Inferior parietal cortex (tissue), 1 donor: ENCODE data around the gene MTCH2.
"Not testable (repeated sequence)": the region's sequence is repeated elsewhere in the genome, so short reads cannot be mapped to it uniquely, and the experiment has no call there.

Source experiments
- DNase-seq: peaks from one replicate; pipeline ENCODE4 v3.0.0-alpha.2; 2016; ENCODE audit errors: extremely low spot score

Gene MTCH2

DNA sequence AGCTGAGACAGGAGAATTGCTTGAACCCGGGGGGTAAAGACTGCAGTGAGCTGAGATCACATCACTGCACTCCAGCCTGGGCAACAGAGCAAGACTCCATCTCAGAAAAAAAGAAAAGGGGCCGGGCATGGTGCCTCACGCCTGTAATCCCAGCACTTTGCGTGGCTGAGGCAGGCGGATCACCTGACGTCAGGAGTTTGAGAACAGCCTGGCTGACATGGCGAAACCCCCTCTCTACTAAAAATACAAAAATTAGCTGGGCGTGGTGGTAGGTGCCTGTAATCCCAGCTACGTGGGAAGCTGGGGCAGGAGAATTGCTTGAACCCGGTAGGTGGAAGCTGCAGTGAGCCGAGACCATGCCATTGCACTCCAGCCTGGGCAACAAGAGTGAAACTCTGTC, 6.0 kb downstream of the MTCH2 start:
- not testable (repeated sequence) for DNase-seq

DNA sequence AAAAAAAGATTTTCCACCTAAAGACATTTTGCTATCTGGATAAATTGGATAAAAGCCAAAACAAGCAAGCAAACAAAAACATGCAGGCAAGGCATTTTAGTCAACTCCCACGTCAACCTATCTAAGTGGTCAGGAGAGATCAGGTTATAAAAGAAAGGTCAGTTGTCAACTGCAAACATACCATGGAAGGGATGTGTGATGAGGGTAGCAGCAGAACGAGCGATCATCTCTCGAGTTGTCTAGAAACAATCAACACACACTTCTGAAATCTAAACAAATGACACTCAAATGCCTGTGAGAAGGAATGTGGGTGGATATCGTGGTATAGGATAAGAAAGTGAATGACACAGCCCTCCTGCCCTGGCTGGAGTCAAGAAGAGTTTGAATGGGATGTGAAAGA, 10.9 kb downstream of the MTCH2 start:
- DNase-seq = no peak

DNA sequence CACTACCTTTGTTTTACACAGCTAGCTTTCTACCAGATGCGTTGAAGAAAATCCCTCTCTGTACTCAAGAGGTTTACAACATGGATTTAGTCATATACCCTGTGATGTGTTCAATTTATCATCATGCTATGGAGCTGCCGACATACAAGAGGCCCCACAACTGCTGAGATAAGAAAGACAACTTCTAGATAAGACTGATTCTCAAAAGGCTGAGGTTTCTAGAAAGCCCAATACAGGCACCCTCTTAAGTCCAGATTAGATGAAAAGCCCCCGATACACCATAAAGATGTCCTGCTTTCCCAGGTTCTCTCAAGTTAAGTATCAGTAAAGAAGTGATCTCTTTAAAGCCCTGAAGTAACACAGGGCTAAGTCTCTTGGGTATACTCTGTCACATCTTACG, 14.3 kb downstream of the MTCH2 start:
- no peak for DNase-seq

DNA sequence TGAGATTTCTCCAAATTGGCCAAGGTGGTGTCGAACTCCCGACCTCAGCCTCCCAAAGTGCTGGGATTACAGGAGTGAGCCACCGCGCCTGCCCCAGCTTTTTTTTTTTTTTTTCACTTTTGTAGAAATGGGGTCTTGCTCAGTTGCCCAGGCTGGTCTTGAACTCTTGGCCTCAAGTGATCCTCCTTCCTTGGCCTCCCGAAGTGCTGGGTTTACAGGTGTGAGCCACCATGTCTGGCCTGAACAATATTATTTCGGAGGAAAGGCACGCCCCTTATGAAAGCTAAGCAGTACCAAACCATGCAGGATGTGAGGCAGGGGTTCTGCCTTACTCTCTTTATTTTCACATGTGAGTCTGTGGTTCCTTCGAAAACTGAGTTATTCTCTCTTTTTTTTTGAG, 16.1 kb downstream of the MTCH2 start:
- no peak for DNase-seq

DNA sequence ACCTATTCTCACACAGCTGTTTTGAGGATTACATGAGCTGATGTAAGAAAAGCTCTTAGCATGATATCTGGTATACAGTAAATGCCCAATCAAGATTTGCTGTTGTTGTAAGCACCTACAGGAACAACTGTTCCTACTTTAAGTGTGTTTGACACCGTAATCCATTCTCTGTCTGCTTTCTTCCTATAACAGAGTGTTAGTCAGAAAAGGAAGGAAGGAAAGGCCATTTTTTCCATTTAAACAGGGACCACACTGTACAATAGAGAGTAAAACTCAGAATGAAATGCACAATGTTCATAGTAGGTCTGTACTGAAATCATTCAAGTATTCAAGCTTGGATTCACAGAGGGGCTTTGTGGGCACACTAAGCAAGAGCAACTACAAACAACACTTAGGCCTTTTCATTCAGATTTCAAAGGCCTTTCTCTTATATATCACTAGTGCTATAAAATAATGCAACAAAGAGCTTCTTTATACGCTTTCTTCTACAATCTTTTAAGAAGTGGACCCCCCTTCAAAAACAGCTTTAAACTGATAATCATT, 21.5 kb downstream of the MTCH2 start:
- no peak for DNase-seq

DNA sequence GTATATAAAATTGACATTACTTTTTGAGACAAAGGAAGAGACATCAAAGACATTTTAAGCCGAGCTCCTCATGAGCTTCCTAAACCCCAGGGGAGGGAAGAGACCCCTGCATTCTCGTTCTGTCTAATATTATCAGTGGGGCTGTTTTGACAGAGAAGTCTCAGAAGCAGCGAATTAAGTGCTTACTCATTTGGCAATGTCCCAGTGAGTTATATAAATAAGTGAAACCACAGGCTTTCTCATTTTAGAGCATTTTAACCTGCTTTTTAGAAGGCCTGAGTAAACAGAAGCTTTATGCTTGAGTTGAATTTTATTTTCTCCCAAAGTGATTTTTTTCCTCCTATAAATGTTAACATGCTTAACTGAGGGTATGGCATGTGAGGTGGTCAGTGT, 24.9 kb downstream of the MTCH2 start:
- no peak for DNase-seq

DNA sequence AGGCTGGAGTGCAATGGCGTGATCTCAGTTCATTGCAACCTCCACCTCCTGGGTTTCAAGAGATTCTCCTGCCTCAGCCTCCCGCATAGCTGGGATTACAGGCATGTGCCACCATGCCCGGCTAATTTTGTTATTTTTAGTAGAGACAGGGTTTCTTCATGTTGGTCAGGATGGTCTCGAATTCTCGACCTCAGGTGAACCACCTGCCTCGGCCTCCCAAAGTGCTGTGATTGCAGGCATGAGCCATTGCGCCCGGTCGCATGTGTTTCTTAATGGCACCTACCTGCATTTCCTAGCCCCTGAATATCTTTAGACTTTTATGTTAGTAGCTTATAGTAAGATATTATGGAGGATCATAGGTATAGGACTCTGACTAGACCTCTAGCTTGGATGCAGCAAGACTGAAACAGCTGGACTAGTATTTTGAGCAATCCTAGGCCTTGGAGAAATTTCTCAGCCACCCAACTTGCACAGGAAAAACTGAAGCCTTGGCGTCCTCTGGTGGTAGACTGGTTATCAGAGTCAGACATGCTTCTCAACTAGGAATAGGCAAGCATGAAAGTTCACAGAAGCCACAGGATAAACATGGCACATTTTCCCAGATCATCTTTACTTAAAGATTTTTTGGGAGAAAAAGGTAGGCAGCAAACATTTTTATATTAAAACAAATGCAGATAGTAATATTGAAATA, 25.5 kb downstream of the MTCH2 start:
- peak; percentile 81 for DNase-seq

DNA sequence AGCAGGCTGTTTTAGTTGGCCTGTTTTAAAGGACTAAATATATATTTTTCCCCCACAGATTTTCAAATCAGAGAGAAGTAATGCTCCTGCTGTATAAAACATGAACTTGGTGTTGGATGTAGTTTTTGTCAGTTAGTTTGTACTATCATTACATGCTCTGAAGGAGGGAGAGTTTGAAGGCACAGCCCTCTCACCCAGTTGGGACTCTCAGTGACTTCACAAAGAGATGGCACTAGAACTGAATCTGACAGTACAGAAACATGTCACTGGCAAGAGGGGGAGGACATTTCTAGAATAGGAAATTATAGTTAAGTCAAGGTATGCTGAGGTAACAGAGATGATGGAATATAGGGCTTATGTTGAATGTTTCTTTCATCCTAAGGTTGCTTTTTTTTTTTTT, 27.1 kb downstream of the MTCH2 start:
- no peak for DNase-seq

DNA sequence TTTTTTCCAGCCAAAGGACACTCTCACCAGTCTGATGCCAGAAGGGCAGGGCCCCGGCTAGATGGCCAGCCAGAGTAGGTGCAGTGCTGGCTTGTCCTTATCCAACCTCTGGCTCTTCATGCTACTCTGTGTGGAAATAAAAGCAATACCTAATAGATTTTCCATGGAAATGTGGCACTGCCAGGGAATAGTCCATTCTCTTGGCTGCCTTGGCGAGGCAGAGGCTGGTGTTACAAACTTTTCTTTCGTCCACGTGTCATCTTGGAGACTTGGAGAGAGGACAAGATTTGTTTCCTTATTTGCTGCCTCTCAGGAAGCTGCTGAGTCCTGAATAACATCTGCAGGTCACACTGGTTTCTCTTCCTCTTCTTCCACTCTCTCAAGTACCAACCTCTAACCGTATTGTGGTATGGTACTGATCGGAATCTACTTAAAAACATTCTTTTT, 31.0 kb downstream of the MTCH2 start:
- no peak for DNase-seq

DNA sequence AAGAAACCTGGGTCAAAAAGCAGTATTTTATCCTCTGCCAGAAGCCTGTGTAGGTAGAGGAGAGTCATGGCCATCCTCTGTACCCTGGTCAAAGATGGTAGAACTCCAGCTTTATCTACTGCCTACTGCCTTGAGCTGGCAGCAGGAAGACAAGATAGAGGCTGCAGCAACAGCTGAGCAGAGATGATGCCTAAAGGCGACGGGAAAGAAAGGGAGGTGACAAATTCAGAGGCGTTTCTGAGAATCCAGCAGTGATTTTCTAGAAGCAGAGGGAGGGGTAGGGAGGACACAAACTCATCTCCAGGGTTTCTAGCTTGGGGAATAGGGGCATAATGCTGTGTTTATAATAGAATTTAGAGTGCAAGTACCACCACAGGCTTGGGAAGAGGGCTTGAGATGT, 32.7 kb downstream of the MTCH2 start:
- no peak for DNase-seq

DNA sequence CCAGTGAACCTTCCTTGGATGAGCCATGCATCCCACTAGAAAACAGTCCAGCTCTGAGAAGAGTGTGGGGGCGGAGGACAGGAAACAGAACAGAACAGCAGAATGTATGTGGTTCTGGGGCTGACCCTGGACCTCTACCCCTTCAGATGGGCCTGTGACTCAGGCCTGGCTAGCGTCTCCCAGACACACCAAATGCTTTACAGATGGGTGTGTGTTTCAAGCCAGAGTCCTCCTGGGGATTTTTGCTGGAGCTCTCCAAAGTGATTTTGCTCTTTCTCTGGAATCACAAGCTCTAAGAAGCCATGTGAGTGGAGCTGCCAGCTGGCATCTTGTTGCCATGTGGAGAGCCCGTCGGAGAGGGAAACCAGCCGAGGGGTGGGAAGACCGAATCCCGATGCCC, 35.0 kb downstream of the MTCH2 start:
- DNase-seq = no peak

DNA sequence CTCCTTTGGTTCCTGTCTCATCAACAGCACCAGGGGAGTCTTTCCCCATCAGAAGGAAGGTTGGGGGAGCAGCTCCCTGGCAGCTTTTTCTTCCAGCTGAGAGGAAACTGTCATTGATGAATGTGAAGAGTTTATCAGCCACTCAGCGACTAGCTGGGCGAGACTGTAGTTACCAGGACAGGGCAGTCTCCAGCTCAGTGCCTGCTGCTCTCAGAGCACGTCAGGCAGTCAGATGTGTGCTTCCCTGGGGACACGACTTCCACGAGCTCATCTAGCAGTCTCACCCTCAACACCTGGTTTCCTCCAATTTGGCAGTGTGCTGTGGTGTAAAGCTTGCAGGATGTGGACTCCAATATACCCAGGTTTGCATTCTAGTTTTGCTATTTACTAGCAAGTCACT, 35.6 kb downstream of the MTCH2 start:
- no peak for DNase-seq

DNA sequence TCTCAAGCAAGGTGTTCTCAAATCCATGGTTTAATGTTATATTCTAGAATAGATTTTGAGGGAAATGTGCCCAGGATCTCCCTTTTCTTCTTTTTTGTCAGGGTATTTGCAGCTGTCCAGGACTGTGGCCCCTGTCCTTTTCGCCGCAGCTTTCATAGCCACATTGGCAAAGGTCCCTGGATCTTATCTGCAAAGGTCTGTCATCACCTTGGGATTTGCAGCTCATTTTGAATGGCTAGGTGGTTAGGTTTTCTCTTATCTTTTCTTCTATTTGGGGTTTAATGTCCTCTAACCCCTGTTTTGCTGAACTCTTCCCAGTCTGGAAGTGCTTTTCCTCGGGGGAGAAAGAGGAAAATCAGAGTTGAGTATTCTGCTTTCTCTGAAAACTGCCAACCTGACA, 36.4 kb downstream of the MTCH2 start:
- DNase-seq = no peak

DNA sequence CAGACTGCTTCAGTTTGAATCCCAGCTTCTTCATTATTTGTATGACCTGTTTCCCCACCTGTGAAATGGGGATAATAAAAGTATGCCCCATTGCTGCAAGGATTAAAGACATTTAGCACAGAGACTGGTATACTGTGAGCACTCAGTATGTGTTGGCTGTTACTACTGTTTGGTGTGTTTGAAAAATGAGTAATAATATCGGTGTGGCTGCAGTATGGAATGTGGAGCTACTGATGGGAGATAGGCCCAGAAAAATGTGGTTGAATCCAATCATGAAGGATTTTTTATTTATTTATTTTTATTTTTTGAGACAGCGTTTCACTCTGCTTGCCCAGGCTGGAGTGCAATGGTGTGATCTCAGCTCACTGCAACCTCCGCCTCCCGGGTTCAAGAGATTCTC, 39.1 kb downstream of the MTCH2 start:
- DNase-seq = no peak

DNA sequence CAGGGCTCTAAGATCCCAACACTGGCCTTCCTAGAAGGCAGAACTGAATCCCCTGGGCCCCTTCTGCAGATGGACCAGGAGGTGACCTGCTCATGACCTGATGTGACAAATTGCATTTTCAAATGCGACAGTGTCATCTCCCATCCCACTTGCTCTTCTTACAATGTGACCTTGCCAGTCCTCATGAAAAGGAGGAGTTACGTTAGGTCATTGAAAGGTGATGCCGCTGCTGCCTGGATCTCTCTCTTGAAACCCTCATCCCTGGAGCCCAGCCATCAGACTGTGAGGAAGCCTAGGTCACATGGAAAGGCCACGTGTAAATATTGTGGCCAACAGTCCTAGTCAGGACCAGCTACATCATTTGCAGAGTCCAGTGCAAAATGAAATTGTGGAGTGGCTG, 42.5 kb downstream of the MTCH2 start:
- no peak for DNase-seq

DNA sequence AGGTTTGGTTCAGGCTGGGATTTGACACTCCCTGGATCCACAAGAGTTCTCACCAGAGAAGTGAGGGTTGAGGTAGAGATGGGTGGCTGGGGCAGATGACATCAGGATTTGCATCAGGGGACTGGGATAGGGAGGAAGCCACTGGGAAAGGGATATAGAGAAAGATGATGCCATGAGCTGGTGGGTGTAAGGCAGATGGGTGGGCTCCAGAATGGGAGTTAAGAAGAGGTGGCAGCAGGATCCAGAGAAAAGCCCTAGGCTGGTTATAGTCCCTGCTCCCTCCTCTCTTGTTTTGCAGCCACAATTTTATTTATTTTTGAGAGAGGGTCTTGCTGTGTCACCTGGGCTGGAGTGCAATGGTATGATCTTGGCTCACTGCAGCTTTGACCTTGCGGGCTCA, 46.4 kb downstream of the MTCH2 start:
- DNase-seq = no peak

DNA sequence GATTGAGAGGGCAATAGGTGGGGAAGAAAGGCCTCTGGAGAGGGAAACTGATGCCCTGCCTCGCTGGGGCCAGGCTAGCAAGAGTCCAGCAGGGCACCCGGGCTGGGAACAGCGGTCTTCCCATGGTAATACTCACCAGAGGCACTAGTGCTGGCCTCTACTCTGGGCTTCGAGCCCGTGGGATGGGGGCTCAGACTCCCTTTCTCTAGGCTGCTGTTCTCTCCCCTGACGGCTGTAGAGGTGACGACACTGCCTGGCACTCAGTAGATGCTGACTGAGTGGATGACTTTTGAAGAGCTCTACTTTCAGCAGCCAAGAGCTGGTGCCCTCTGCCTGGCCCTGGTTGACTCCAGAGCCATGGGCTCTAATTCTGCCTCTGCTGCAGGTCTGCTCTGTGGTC, 47.3 kb downstream of the MTCH2 start:
- no peak for DNase-seq

DNA sequence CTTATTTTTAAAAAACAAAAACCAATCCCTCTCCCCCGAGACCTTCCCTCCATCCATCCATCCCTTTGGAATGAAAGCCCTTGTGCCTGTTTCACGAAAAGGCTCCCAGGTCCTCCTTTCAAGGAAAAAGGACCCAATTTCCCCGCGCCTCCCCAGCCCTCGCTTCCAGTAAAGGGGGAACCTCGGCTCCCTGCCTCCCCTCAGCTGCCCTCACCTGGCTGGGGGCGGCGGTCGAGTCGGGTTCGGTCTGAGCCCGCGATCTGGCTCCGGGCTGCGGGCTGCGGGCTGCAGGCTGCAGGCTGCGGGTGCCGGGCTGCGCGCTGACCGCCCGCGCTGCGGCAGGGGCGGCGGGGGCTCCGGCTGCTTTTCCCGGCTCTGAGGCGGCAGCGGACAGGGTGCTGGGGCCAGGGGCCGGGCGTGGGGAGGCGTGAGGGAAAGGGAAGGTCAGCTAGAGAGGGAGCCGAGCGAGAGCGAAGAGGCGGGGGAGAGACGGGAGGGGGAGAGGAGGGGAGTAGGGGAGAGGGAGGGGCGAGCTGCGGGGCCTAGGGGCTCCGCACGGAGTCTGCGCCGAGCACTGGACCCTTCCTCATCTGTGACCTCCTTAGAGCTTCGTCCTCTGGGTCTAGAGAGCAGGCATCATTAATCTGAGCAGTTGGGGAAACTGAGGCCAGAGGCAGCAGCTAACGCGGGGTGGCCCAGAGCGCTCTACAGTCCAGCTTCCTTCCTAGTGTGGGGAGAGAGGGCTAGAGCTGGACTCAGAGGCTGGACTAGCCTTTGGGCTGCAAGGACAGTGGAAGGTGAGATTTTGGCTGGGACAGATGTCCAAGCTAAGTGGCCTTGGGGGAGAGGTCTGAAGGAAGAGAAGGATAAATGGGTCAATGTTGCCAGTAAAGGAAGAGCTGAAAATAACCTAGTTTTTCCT, 48.2 kb downstream of the MTCH2 start, which contains the start of gene C1QTNF4:
Gene C1QTNF4, minus strand, starts transcription at position 478 of the 922 bp plus-strand sequence. CDS start 3,601 bp downstream, outside the sequence.
- DNase-seq = no peak

DNA sequence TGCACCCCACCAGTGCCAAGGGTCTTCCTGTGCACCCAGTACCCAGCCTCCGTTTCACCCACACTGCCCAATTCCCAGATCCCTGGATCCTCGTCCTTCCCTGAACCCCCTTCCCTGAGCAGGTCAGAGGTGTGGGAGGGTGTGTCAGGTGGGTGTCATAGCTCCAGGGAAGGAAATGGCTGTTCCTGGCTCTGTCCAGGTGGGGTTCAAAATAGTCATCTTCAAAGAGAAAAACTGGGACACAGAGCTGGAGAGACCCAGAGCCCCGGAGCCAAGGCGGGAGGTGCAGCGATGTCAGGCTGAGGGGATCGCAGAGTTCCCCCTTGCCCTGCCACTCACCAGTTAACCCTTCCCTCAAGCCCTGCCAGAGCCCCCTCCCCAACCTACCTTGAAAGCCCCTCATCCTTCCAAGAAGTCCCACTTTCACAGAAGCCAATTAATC, 48.8 kb downstream of the MTCH2 start:
- DNase-seq = peak; percentile 7

DNA sequence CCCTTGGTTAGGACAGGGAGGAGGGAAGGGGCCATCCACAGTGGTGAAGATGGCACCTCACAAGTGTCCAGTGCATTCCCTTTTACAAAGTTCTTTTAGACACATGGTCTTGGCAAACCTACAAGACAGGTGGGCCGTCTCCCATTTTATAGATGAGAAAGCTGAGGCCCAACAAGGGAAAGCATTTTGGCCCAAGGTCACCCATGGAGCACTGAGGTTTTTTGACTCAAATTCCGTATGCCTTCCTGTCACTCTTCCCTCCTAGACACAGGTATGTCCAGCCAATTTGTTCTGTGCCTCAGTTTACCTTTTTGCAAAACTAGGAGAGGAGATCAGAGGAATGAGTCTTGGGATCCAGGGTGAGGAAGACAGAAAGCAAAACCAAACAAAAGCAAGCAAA, 49.4 kb downstream of the MTCH2 start:
- DNase-seq = peak; percentile 5

DNA sequence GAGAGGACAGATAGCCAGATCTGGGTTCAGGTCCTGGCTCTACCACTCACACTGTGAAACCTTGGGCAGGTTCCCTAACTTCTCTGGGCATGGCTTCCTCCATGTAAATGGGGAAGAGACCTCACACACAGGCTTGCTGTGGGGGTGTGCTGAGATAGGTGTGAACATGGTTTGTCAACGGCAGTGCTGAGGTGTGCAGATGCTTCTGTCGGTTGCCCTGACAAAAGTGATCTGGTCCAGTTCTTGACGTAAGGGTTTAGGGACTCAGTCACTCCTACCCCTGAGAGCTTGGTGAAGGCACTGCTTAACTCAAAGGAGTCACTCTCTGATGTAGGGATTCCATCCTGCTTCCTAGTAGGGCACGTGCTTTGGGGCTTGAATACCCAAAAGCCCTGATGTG, 50.1 kb downstream of the MTCH2 start:
- peak; percentile 25 for DNase-seq

DNA sequence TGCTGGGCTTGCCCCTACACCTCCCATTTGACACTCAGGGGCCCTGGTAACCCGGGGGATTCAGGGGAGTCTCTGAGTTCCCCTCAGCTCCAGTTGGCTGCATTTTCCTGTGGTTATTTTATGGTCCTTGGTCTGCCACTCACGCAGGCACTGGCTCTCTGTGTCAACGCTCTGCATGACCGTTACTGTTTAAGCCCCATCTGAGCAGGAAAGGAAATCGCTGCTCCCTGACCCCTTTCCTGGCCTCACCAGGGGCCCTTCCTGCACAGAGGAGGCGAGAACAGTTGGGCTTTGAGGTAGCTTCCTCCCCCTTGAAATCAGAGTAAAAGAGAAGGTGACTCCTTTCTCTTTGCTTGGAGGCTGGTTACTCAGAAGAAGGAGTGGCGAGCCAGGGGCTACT, 50.6 kb downstream of the MTCH2 start:
- DNase-seq = no peak
